Calu3 (cell line): ENCODE results near the gene TAGLN3. TPM values are rescaled to one million over a fixed set of nuclear protein-coding genes. Genes with fewer than 3 reads are reported as not detected.
A peak's percentile ranks its signal among the peaks of the same experiment; 100 is the strongest.

ENCODE experiments used
- Bru-seq: library from RNA; stranded (reverse); fragments of 400-500 nt; gene quantifications from one replicate; lab custom pipeline; 2021; lab: Mats Ljungman, UMichigan
- BruChase-seq, 2 experiments: library from RNA; stranded (reverse); fragments of 400-500 nt; gene quantifications; one replicate each; lab custom pipeline; 2021; lab: Mats Ljungman, UMichigan
- BruUV-seq: library from RNA; stranded (reverse); fragments of 400-500 nt; replicated peaks from 2 replicates; lab custom pipeline; 2021; lab: Mats Ljungman, UMichigan
- CTCF ChIA-PET: fragments of 300-600 bp; sonication (Branson Sonifier 250); formaldehyde crosslinking; loops from one replicate; lab custom pipeline; 2022; ENCODE audit warnings: antibody characterized with exemption; lab: Charles Lee
- DNase-seq: peaks from one replicate; pipeline ENCODE4 v3.0.0; 2022
- H3K27ac Mint-ChIP-seq: one replicate; pipeline ENCODE4 v1.8.0; 2022; ENCODE audit warnings: mixed read lengths; ENCODE audit not compliant: unreplicated experiment
- H3K27me3 Mint-ChIP-seq: one replicate; pipeline ENCODE4 v1.8.0; 2022; ENCODE audit warnings: mixed read lengths; ENCODE audit not compliant: unreplicated experiment
- H3K36me3 Mint-ChIP-seq: one replicate; pipeline ENCODE4 v1.8.0; 2022; ENCODE audit warnings: mild to moderate bottlenecking, moderate library complexity, mixed read lengths; ENCODE audit not compliant: insufficient read depth, unreplicated experiment
- H3K4me1 Mint-ChIP-seq: one replicate; pipeline ENCODE4 v1.8.0; 2022; ENCODE audit warnings: mild to moderate bottlenecking, low read depth, mixed read lengths; ENCODE audit not compliant: unreplicated experiment
- H3K4me3 Mint-ChIP-seq: one replicate; pipeline ENCODE4 v1.8.0; 2022; ENCODE audit warnings: mild to moderate bottlenecking, low read depth, moderate library complexity, mixed read lengths; ENCODE audit not compliant: unreplicated experiment
- H3K9me3 Mint-ChIP-seq: one replicate; pipeline ENCODE4 v1.8.0; 2022; ENCODE audit warnings: low read depth, mixed read lengths; ENCODE audit not compliant: unreplicated experiment
- CTCF ChIP-seq: fragments of 200-600 bp; IDR thresholded peaks from one replicate; pipeline ENCODE4 v1.8.0; 2022; ENCODE audit warnings: antibody characterized with exemption; ENCODE audit not compliant: unreplicated experiment
- intact Hi-C: fragments of 100-400 bp; cut with micrococcal nuclease; formaldehyde crosslinking; loops from one replicate; pipeline ENCODE4 v1.10.0; 2022; ENCODE audit not compliant: unreplicated experiment
- long read RNA-seq: library from polyadenylated mRNA; stranded (forward); transcript quantifications from one replicate; pipeline ENCODE4 v2.0.0, GENCODE V29; 2022
- total RNA-seq: library from RNA; stranded (reverse); gene quantifications from 2 replicates; pipeline ENCODE4 v1.2.3, GENCODE V29; 2022

TAGLN3 gene
- total RNA-seq (not detected in 2 replicates), Bru-seq, nascent RNA (percentile 23 among the genes with signal in this experiment), BruChase-seq, experiment 1, labeled RNA remaining after a 6-hour chase (percentile 16 among the genes with signal in this experiment), BruChase-seq, experiment 2, labeled RNA remaining after a 2-hour chase (percentile 24 among the genes with signal in this experiment)
- long read RNA-seq = 0 reads

- DNase-seq = peak; percentile 26
- Mint-ChIP-seq H3K4me3 (peak within 1 kb of the TSS; percentile 72), H3K4me1 (peaks cover 14% of the 10 kb centered on the region), H3K27ac (no peak within 1 kb of the TSS), H3K27me3 (no peaks in the 10 kb centered on the region), H3K9me3 (peaks cover 4% of the 10 kb centered on the region), H3K36me3 (peaks cover 7% of the 10 kb centered on the region)
- intact Hi-C loops = no loop called here
- BruUV-seq = no TSS peak
- CTCF ChIA-PET = interaction anchor here (1.3 to 2.4 kb wide), 2 partner anchors 14 to 15 kb away, joined by 3 to 7 read pairs; no protein-coding TSS in a partner anchor
- no peak for TF ChIP-seq CTCF
Measured at GRCh38 chr3:111998636-111999483, at the start of gene TAGLN3. TSS of gene TAGLN3 (plus strand) at chr3:111998922. CDS start at chr3:111999423, 501 bp downstream.

GRCh38 chr3:111949712-111950111 is 49.0 kb upstream of the TAGLN3 start:
- H3K4me1 Mint-ChIP-seq = peaks cover 9% of the 10 kb centered on the region
- no peak overlapping the region for H3K4me3 Mint-ChIP-seq
- no peaks in the 10 kb centered on the region for H3K36me3 Mint-ChIP-seq
- H3K27ac Mint-ChIP-seq = no peak overlapping the region
- TF ChIP-seq CTCF = no peak
- H3K27me3 Mint-ChIP-seq = no peaks in the 10 kb centered on the region
- intact Hi-C loops = no loop called here
- BruUV-seq = no TSS peak
- DNase-seq = no peak
- H3K9me3 Mint-ChIP-seq = no peaks in the 10 kb centered on the region
- CTCF ChIA-PET = no interaction called here

GRCh38 chr3:111951032-111951431 is 47.7 kb upstream of the TAGLN3 start:
- CTCF ChIA-PET = no interaction called here
- Mint-ChIP-seq H3K36me3 (no peaks in the 10 kb centered on the region), H3K9me3 (no peaks in the 10 kb centered on the region), H3K4me3 (no peak overlapping the region), H3K27me3 (no peaks in the 10 kb centered on the region), H3K27ac (no peak overlapping the region), H3K4me1 (peaks cover 9% of the 10 kb centered on the region)
- no peak for DNase-seq
- intact Hi-C loops = no loop called here
- no peak for TF ChIP-seq CTCF
- no TSS peak for BruUV-seq

- Mint-ChIP-seq H3K27ac (no peak overlapping the region), H3K9me3 (no peaks in the 10 kb centered on the region), H3K27me3 (no peaks in the 10 kb centered on the region), H3K4me1 (peaks cover 10% of the 10 kb centered on the region), H3K4me3 (no peak overlapping the region), H3K36me3 (no peaks in the 10 kb centered on the region)
- BruUV-seq = no TSS peak
- TF ChIP-seq CTCF = no peak
- intact Hi-C loops = no loop called here
- no peak for DNase-seq
- CTCF ChIA-PET = no interaction called here
Measured at GRCh38 chr3:111952086-111952485, 46.6 kb upstream of the TAGLN3 start.
